Spleen (tissue), 7 donors: Measurements from ENCODE around the gene ACTR3.
"Not testable (repeated sequence)": the region's sequence is repeated elsewhere in the genome, so short reads cannot be mapped to it uniquely, and the experiment has no call there.

ENCODE experiments used
- CTCF ChIP-seq, 11 experiments: fragments of 200-600 bp in 7 of 11; fragments of 450-650 bp in 4 of 11; sonication (generic) in 4 of 11; IDR thresholded peaks in 8 of 11; conservative IDR thresholded peaks in 3 of 11; 1 replicate in 7 of 11; 2 replicates in 4 of 11; pipeline versions ENCODE4 v1.4.0 to v1.8.0; 2016 to 2021; ENCODE audit warnings: antibody characterized with exemption in 11 of 11, inconsistent platforms in 4 of 11, mild to moderate bottlenecking in 1 of 11
- POLR2A ChIP-seq, 3 donors: fragments of 450-650 bp; IDR thresholded peaks; one replicate each; pipeline ENCODE4 v1.5.1; 2017; ENCODE audit warnings: antibody characterized with exemption in 3 of 3, mild to moderate bottlenecking in 1 of 3
- donor health status: DM: no; HTN: no; CAD: no; lungs with moderate emphysema.
- donor health status: DM: no; HTN: no; CAD: no.
- donor health status: DM: no; HTN: no; CAD: no.

GRCh38 chr2:113845796-113846195, 44.1 kb upstream of the ACTR3 start:
- not testable (repeated sequence) for TF ChIP-seq CTCF (IDR thresholded peaks at IDR 0.05 in 8 of 11, conservative IDR thresholded peaks at IDR 0.05 in 3 of 11); POLR2A (IDR thresholded peaks at IDR 0.05)
